Lung (tissue), 12 donors: ENCODE measurements around the gene NEB. TPM values are rescaled to one million over a fixed set of nuclear protein-coding genes. Genes with fewer than 3 reads are reported as not detected.

Experiments used
- ATAC-seq: fragments of 200-7000 bp; cut with Tn5 transposase; one replicate; pipeline ENCODE4 v1.9.1; 2020; ENCODE audit warnings: moderate number of reproducible peaks; ENCODE audit not compliant: insufficient read depth, low FRiP score
- DNase-seq, 3 donors: peaks; one replicate each; pipeline ENCODE4 v3.0.0-alpha.2; 2013 to 2017
- H3K27ac ChIP-seq, 2 donors: one replicate each; pipeline ENCODE4 v1.5.1; 2013; ENCODE audit warnings: mild to moderate bottlenecking in 2 of 2, moderate library complexity in 2 of 2, control low read depth in 1 of 2, inconsistent platforms in 1 of 2, low read depth in 1 of 2, low read length in 1 of 2
- H3K27me3 ChIP-seq, 3 donors: one replicate each; pipeline ENCODE4 v1.5.1; 2013; ENCODE audit warnings: low read length in 2 of 3; ENCODE audit not compliant: control insufficient read depth in 3 of 3, insufficient read depth in 3 of 3
- H3K36me3 ChIP-seq, 4 donors: one replicate each; pipeline ENCODE4 v1.5.1; 2013; ENCODE audit warnings: low read length in 4 of 4, mild to moderate bottlenecking in 1 of 4, moderate library complexity in 1 of 4; ENCODE audit not compliant: control insufficient read depth in 4 of 4, insufficient read depth in 4 of 4
- H3K4me1 ChIP-seq, 5 donors: one replicate each; pipeline ENCODE4 v1.5.1; 2013; ENCODE audit warnings: low read length in 5 of 5, mild to moderate bottlenecking in 2 of 5, moderate library complexity in 1 of 5; ENCODE audit not compliant: control insufficient read depth in 5 of 5, insufficient read depth in 5 of 5
- H3K4me3 ChIP-seq: one replicate; pipeline ENCODE4 v1.5.1; 2013; ENCODE audit warnings: mild to moderate bottlenecking, control low read depth, moderate library complexity
- H3K9ac ChIP-seq, 2 donors: one replicate each; pipeline ENCODE4 v1.5.1; 2013; ENCODE audit warnings: low read length in 2 of 2, control low read depth in 1 of 2; ENCODE audit not compliant: insufficient read depth in 1 of 2
- H3K9me3 ChIP-seq, 4 donors: one replicate each; pipeline ENCODE4 v1.5.1; 2013; ENCODE audit warnings: low read length in 3 of 4, mild to moderate bottlenecking in 1 of 4, moderate library complexity in 1 of 4; ENCODE audit not compliant: control insufficient read depth in 4 of 4, insufficient read depth in 3 of 4
- WGBS, 2 donors: extraction: QIAGEN DNeasy Blood & Tissue Kit; methylation state at CpG; one replicate each; pipeline ENCODE4 v1.1.7; 2013; 5-methylcytosine and 5-hydroxymethylcytosine counted together
- polyA plus RNA-seq, 2 donors: library from polyadenylated mRNA; stranded (reverse); fragments of 200-250 nt; gene quantifications; one replicate each; pipeline ENCODE4 v1.2.1, GENCODE V29; 2013
- total RNA-seq, 2 donors: library from RNA; depleted of rRNA in 1 of 2; stranded (reverse); fragments of >200 nt in 1 of 2; gene quantifications; one replicate each; pipeline ENCODE4 v1.2.1, GENCODE V29; 2014 to 2021
- TF ChIP-seq, protein P1 (sequence below): IDR thresholded peaks from 2 replicates; pipeline ENCODE4 v1.5.1; 2012; ENCODE audit warnings: mild to moderate bottlenecking; ENCODE audit errors: control extremely low read depth, extremely low read depth
- donor health status: control.
- donor health status: control.
- donor health status: Bipolar disorder and iron deficiency.
- donor health status: healthy.
- donor health status: DM: yes; HTN: yes; CAD: no.

Gene NEB
- total and polyA plus RNA-seq, 4 donors: 0.52 to 2.1 (median 1.0) TPM

GRCh38 chr2:151691631-151692030 lies 42.6 kb downstream of the NEB start:
- no peak overlapping the region for H3K4me3 ChIP-seq
- TF ChIP-seq, protein P1, sequence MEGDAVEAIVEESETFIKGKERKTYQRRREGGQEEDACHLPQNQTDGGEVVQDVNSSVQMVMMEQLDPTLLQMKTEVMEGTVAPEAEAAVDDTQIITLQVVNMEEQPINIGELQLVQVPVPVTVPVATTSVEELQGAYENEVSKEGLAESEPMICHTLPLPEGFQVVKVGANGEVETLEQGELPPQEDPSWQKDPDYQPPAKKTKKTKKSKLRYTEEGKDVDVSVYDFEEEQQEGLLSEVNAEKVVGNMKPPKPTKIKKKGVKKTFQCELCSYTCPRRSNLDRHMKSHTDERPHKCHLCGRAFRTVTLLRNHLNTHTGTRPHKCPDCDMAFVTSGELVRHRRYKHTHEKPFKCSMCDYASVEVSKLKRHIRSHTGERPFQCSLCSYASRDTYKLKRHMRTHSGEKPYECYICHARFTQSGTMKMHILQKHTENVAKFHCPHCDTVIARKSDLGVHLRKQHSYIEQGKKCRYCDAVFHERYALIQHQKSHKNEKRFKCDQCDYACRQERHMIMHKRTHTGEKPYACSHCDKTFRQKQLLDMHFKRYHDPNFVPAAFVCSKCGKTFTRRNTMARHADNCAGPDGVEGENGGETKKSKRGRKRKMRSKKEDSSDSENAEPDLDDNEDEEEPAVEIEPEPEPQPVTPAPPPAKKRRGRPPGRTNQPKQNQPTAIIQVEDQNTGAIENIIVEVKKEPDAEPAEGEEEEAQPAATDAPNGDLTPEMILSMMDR: no peak
- 95 to 98% methylated on average over 1 of the region's 1 CpG for WGBS, 2 donors
- H3K9ac ChIP-seq: no peak overlapping the region
- H3K4me1 ChIP-seq: no peaks in the 10 kb centered on the region
- no peaks in the 10 kb centered on the region for H3K27me3 ChIP-seq
- ATAC-seq (no peak), DNase-seq (peak in 2 of 3 donors; percentile 43 to 55)
- H3K27ac ChIP-seq: no peak overlapping the region
- H3K9me3 ChIP-seq: no peaks in the 10 kb centered on the region
- no peaks in the 10 kb centered on the region for H3K36me3 ChIP-seq

DNA sequence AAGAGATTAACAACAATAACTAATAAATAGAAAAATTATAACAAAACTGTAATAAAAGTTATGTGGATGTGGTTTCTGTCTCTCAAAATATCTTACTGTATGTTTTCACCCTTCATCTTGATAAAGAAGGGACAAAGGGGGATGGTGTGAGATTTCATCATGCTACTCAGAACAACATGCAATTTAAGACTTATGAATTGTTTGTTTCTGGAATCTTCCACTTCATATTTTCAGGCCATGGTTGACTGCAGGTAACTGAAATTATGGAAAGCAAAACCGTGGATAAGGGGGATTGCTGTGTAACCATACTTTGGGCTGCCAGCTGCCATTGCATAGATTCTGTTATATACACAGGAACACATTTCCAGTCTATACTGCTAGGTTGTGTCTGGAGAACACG lies 45.6 kb downstream of the NEB start:
- Histone ChIP-seq H3K4me3 (no peak overlapping the region), H3K9ac (no peak overlapping the region), H3K36me3 (no peaks in the 10 kb centered on the region), H3K27ac (no peak overlapping the region), H3K4me1 (no peaks in the 10 kb centered on the region), H3K27me3 (no peaks in the 10 kb centered on the region), H3K9me3 (no peaks in the 10 kb centered on the region)
- WGBS, 2 donors: 82 to 89% methylated on average over 2 of the region's 2 CpGs
- TF ChIP-seq, protein P1: no peak
- ATAC-seq: no peak
- no peak for DNase-seq

- ATAC-seq: no peak
- Histone ChIP-seq H3K4me1 (no peaks in the 10 kb centered on the region), H3K9me3 (no peaks in the 10 kb centered on the region), H3K4me3 (no peak overlapping the region), H3K27ac (no peak overlapping the region), H3K27me3 (no peaks in the 10 kb centered on the region), H3K9ac (no peak overlapping the region), H3K36me3 (no peaks in the 10 kb centered on the region)
- TF ChIP-seq, protein P1: no peak
- no peak for DNase-seq
- WGBS, 2 donors: 68 to 74% methylated on average over 4 of the region's 4 CpGs
Observed at GRCh38 chr2:151682459-151683003, 51.7 kb downstream of the NEB start.

GRCh38 chr2:151681051-151681450 lies 53.2 kb downstream of the NEB start:
- Histone ChIP-seq H3K4me3 (no peak overlapping the region), H3K27ac (no peak overlapping the region), H3K4me1 (no peaks in the 10 kb centered on the region), H3K9ac (no peak overlapping the region), H3K9me3 (no peaks in the 10 kb centered on the region), H3K36me3 (no peaks in the 10 kb centered on the region), H3K27me3 (no peaks in the 10 kb centered on the region)
- ATAC-seq: no peak
- DNase-seq: no peak
- TF ChIP-seq, protein P1: no peak
- WGBS, 2 donors: 42 to 71% methylated on average over 3 of the region's 3 CpGs
